Activated CD8-positive, alpha-beta memory T cell treated with anti-CD3 and anti-CD28 coated beads for 1 hour (primary cell): ENCODE results near the gene HSFX3.
"Not testable (repeated sequence)": the region's sequence is repeated elsewhere in the genome, so short reads cannot be mapped to it uniquely, and the experiment has no call there.

ENCODE experiments used
- DNase-seq, 2 donors: peaks; one replicate each; pipeline ENCODE4 v3.0.0-alpha.2; 2020; ENCODE audit warnings: low read depth in 1 of 2; ENCODE audit errors: extremely low read depth in 1 of 2

HSFX3 gene

GRCh38 chrX:149545545-149546543, 3.9 kb downstream of the HSFX3 start:
- not testable (repeated sequence) for DNase-seq

DNA sequence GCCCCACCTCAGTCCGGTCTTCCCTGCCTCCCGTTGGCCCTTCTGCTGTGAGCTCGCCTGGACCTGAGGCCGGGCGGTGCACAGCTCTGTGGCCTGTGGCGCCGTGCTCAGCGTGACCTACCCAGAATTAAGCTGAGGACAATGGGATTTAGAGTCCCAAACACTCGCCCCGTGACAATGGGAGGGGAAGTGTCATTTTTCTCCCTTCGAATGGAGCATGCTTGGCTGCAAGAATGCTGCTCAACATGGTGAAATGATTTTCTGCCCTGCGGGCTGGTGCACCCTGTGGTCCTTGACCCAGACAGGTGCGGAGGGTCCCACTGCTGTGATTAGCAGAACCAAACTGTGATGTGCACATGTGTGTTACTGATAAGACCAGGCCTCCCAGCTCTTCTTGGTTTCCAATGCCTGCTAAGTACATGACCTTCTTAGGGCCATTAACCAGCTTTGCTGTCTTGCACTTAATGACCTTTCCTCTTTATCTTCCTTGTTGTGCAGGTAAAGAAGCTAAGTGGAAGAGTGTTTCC, 8.1 kb downstream of the HSFX3 start:
- DNase-seq, result no peak

- peak; percentile 69 to 76 for DNase-seq
Measured at GRCh38 chrX:149540621-149541520, 8.9 kb downstream of the HSFX3 start, which contains the start of gene EOLA1. EOLA1 (plus strand) TSS chrX:149541012; CDS start chrX:149545631, 4,619 bp downstream.

DNA sequence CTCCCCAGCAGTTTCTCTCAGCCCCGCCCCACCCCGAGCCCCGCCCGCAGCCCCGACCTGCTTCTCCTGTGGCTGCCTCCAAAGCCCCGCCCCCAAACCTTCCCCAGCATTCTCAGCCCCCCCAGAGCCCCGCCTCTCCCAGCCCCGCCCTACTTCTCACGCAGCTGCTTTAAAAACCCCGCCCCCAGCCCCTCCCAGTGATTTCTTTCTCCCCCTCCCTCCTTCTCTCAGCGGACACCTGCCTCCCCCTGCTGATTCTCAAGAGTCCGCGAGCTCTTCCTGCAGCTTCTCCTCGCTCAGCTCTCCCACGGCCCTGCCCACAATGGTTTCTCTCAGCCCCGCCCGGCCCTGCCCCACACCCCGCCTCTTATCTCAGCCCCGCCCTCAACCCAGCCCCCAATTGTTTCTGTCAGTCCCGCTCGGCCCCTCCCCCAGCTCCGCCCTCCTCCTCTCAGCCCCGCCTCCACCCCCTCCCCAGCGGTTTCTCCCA, 9.5 kb downstream of the HSFX3 start:
- DNase-seq, result peak; percentile 81 to 86

- peak; percentile 70 to 80 for DNase-seq
Measured at GRCh38 chrX:149539283-149540130, 10.2 kb downstream of the HSFX3 start.

- not testable (repeated sequence) for DNase-seq
Measured at GRCh38 chrX:149537474-149537873, 12.2 kb downstream of the HSFX3 start.

- DNase-seq, result not testable (repeated sequence)
Measured at GRCh38 chrX:149534926-149535602, 14.7 kb downstream of the HSFX3 start.

DNA sequence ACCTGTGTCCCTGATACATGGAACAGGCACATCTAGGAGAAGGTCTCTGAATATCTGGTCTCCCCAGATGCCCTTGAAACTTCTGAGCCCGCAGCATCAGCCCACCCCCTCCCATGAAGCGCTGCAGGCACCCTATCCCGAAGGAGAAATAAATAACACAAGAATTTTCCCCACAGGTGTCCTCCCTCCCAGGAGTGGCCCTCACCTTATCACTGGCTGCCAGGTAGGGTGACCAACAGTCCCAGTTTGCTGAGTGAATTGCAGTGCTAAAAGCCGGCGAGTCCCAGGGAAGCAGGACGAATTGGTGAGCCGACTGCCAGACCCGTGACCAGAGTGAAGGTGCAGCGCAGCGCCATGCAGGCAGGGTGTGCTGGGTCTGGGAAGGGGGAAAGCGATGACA, 15.7 kb downstream of the HSFX3 start:
- DNase-seq, result not testable (repeated sequence)

GRCh38 chrX:149532868-149533267, 16.9 kb downstream of the HSFX3 start:
- not testable (repeated sequence) for DNase-seq

GRCh38 chrX:149531599-149531998, 18.1 kb downstream of the HSFX3 start:
- no peak for DNase-seq

GRCh38 chrX:149528381-149528780, 21.3 kb downstream of the HSFX3 start:
- no peak for DNase-seq

GRCh38 chrX:149527705-149528104, 22.0 kb downstream of the HSFX3 start:
- no peak for DNase-seq

- DNase-seq, result not testable (repeated sequence)
Measured at GRCh38 chrX:149526318-149527033, 23.2 kb downstream of the HSFX3 start.

DNA sequence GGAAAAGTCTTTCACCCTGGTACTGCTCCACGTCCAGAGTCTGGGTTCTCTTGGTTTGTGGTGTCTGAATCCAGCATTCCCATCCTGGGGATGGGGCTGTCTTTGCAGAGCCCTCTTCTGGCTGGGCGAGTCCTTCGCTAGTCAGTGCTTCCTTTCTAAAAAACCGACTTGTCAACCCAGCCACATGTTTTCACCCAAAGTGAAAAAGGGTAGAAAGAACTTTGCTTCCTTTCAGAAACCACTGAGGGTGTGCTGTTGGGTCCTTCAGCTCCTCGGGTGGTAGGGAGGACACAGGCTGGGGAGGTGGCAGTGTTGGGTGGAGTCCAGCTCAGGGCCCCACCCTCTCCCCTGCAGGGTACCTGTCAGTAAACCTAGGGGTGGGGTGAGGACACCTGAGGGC, 23.8 kb downstream of the HSFX3 start:
- not testable (repeated sequence) for DNase-seq

DNA sequence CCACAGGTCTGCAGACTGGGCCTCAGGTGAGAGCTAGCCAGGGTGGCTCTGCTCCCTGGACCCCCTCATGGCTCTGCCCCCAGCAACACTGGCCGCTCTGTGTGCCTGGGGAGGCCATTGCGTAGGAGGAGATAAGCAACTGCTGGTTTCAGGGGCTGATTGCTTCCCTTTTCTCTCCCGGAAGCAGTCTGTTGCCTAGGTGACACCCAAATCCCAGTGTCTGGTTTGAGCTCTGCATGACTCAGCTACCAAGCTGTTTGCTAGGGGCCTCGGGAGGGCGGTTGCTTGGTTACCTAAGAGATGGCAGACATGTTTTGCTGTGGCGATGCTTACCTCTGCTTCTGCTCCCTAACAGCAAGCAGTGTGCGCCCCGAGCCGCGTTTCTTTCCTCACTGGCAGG, 24.3 kb downstream of the HSFX3 start:
- peak; percentile 38 to 51 for DNase-seq

- no peak for DNase-seq
Measured at GRCh38 chrX:149522916-149523315, 26.8 kb downstream of the HSFX3 start.

GRCh38 chrX:149521438-149521837, 28.3 kb downstream of the HSFX3 start:
- DNase-seq, result no peak

DNA sequence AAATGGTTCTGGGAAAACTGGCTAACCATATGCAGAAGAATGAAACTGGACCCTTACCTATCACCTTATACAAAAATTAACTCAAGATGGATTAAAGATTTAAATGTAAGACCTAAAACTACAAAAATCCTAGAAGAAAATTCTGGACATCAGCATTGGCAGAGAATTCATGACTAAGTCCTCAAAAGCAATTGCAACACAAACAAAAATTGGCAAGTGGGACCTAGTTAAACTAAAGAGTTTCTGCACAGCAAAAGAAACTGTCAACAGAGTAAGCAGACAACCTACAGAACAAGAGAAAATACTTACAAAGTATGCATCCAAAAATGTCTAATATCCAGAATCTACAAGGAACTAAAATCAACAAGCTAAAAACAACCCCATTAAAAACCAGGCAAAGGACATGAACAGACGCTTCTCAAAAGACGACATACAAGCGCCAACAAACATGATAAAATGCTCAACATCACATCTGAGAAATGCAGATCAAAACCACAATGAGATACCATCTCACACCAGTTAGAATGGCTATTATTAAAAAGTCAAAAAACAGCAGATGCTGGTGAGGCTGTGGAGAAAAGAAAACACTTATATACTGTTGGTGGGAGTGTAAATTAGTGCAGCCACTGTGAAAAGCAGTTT, 29.0 kb downstream of the HSFX3 start:
- not testable (repeated sequence) for DNase-seq
